ENCODE data around the gene TTC4. TPM values are rescaled to one million over a fixed set of nuclear protein-coding genes. Genes with fewer than 3 reads are reported as not detected.

The TTC4 gene
- total and polyA plus RNA-seq, 2 of the 4 experiments (the other 2 are of a cell fraction): 21.6 to 27.1 TPM

DNA sequence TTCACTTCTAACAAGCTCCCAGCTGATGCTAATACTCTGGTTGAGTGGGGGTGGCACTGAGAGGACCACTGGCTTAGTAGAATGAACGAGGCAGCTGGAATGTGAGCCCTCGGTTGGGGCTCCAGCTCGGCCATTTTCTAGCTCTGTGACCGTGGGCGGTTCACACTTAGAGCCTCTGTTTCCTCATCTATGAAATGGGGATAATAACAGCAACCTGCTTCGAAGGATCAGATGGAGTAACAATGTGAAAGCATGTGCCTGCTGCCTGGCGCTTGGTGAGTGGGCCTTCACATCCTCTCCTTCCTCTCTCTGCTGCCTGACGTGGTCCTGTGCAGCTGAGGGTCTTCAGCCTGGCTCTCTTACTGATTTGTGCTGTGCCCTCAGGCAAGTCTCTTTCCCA, 20.9 kb upstream of the TTC4 start:
- no peak overlapping the region for H2BK20ac ChIP-seq (ENCODE audit: low read depth, low read length)
- POLR2A ChIA-PET (ENCODE audit: unreplicated experiment): no interaction called here
- no peak overlapping the region for H3K9ac ChIP-seq (ENCODE audit: low read depth, low read length)
- intact Hi-C loops (cut with micrococcal nuclease) (no loop called here), in situ Hi-C loops (cut with MboI; ENCODE audit: low sequenced_read_pairs) (no loop called here), dilution Hi-C loops (cut with HindIII; ENCODE audit: low sequenced_read_pairs, unreplicated experiment) (no loop called here)
- no peak overlapping the region for H2BK15ac ChIP-seq (ENCODE audit: low read depth, low read length)
- ATAC-seq (ENCODE audit: low read depth): no peak
- no peak overlapping the region for H3K27ac ChIP-seq (ENCODE audit: insufficient read depth, low read length)
- no peaks in the 10 kb centered on the region for H4K20me1 ChIP-seq (ENCODE audit: insufficient read depth, low read length)
- no peaks in the 10 kb centered on the region for H3K9me3 ChIP-seq (ENCODE audit: control insufficient read depth, insufficient read depth, low read length)
- no peak overlapping the region for H2AK5ac ChIP-seq (ENCODE audit: low read depth, low read length)
- no peak overlapping the region for H3K23ac ChIP-seq (ENCODE audit: low read depth, low read length)
- H2AFZ ChIP-seq (replicated peaks; ENCODE audit: low read length, poor library complexity): no peak overlapping the region
- no peak overlapping the region for H3K4me3 ChIP-seq (ENCODE audit: insufficient read depth, low read depth, low read length)
- no peak overlapping the region for H2BK120ac ChIP-seq (ENCODE audit: low read depth, low read length)
- 64% methylated on average over 3 of the region's 8 CpGs; no CpG with 5 or more reads in 1 of the 2 experiments for WGBS, 2 experiments (ENCODE audit: extremely low coverage in 2 of 2, insufficient read length in 1 of 2)
- H3K4ac ChIP-seq (ENCODE audit: low read depth, low read length): no peak overlapping the region
- H2AK9ac ChIP-seq (replicated peaks; ENCODE audit: low read depth, low read length, poor library complexity): no peak overlapping the region
- no peak for DNase-seq
- H2BK5ac ChIP-seq (ENCODE audit: low read depth, low read length, poor library complexity, severe bottlenecking): no peak overlapping the region
- no peak for TF ChIP-seq BHLHE40 (IDR thresholded peaks at IDR 0.05; ENCODE audit: low read depth, low read length)
- TF ChIP-seq RCOR1 (IDR thresholded peaks at IDR 0.05; ENCODE audit: insufficient replicate concordance, low read length): no peak
- TF ChIP-seq, protein P1, sequence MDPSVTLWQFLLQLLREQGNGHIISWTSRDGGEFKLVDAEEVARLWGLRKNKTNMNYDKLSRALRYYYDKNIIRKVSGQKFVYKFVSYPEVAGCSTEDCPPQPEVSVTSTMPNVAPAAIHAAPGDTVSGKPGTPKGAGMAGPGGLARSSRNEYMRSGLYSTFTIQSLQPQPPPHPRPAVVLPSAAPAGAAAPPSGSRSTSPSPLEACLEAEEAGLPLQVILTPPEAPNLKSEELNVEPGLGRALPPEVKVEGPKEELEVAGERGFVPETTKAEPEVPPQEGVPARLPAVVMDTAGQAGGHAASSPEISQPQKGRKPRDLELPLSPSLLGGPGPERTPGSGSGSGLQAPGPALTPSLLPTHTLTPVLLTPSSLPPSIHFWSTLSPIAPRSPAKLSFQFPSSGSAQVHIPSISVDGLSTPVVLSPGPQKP (IDR thresholded peaks at IDR 0.05; ENCODE audit: borderline replicate concordance, low read depth, low read length): no peak
- no peak for TF ChIP-seq RFX5 (IDR thresholded peaks at IDR 0.05; ENCODE audit: low read depth, low read length)
- TF ChIP-seq, protein P2, sequence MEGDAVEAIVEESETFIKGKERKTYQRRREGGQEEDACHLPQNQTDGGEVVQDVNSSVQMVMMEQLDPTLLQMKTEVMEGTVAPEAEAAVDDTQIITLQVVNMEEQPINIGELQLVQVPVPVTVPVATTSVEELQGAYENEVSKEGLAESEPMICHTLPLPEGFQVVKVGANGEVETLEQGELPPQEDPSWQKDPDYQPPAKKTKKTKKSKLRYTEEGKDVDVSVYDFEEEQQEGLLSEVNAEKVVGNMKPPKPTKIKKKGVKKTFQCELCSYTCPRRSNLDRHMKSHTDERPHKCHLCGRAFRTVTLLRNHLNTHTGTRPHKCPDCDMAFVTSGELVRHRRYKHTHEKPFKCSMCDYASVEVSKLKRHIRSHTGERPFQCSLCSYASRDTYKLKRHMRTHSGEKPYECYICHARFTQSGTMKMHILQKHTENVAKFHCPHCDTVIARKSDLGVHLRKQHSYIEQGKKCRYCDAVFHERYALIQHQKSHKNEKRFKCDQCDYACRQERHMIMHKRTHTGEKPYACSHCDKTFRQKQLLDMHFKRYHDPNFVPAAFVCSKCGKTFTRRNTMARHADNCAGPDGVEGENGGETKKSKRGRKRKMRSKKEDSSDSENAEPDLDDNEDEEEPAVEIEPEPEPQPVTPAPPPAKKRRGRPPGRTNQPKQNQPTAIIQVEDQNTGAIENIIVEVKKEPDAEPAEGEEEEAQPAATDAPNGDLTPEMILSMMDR (conservative IDR thresholded peaks at IDR 0.05; ENCODE audit: low read depth, low read length): no peak
- no peak for TF ChIP-seq FOS (IDR thresholded peaks at IDR 0.05; ENCODE audit: low read depth, low read length)
- TF ChIP-seq POLR2A (IDR thresholded peaks at IDR 0.05; ENCODE audit: low read depth, low read length): no peak
- TF ChIP-seq RAD21 (IDR thresholded peaks at IDR 0.05; ENCODE audit: low read length): no peak
- TF ChIP-seq SMC3 (IDR thresholded peaks at IDR 0.05; ENCODE audit: low read depth, low read length): no peak
- no peak for TF ChIP-seq CHD1 (IDR thresholded peaks at IDR 0.05; ENCODE audit: low read depth, low read length)
- TF ChIP-seq NFE2L2 (IDR thresholded peaks at IDR 0.05; ENCODE audit: low read depth, low read length): no peak
- TF ChIP-seq MXI1 (IDR thresholded peaks at IDR 0.05; ENCODE audit: borderline replicate concordance, low read depth, low read length): no peak
- TF ChIP-seq, protein P3, sequence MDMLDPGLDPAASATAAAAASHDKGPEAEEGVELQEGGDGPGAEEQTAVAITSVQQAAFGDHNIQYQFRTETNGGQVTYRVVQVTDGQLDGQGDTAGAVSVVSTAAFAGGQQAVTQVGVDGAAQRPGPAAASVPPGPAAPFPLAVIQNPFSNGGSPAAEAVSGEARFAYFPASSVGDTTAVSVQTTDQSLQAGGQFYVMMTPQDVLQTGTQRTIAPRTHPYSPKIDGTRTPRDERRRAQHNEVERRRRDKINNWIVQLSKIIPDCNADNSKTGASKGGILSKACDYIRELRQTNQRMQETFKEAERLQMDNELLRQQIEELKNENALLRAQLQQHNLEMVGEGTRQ (IDR thresholded peaks at IDR 0.05; ENCODE audit: low read depth, low read length): no peak
- TF ChIP-seq MAFK (IDR thresholded peaks at IDR 0.05; ENCODE audit: low read depth, low read length): no peak
- no peak for TF ChIP-seq MAZ (IDR thresholded peaks at IDR 0.05; ENCODE audit: borderline replicate concordance, low read depth, low read length)
- no peaks in the 10 kb centered on the region for H3K36me3 ChIP-seq (ENCODE audit: control insufficient read depth, insufficient read depth, low read length)
- CTCF ChIA-PET: no interaction called here
- H3K56ac ChIP-seq (ENCODE audit: extremely low read depth, insufficient read depth, low read length): no peak overlapping the region
- no peaks in the 10 kb centered on the region for H3K79me1 ChIP-seq (ENCODE audit: low read depth in 1 of 2, low read length in 2 of 2)
- H3K18ac ChIP-seq (ENCODE audit: low read depth, low read length): no peak overlapping the region
- H4K91ac ChIP-seq (ENCODE audit: insufficient read depth, low read depth, low read length): no peak overlapping the region
- no peaks in the 10 kb centered on the region for H3K4me1 ChIP-seq (ENCODE audit: control insufficient read depth, insufficient read depth, low read length)
- peaks cover 43% of the 10 kb centered on the region for H3K27me3 ChIP-seq (ENCODE audit: control insufficient read depth, insufficient read depth, low read length)
- no peak overlapping the region for H4K8ac ChIP-seq (ENCODE audit: low read depth in 2 of 2, low read length in 2 of 2)
- no peak overlapping the region for H3K14ac ChIP-seq (replicated peaks; ENCODE audit: low read depth, low read length)
- no peaks in the 10 kb centered on the region for H3K9me1 ChIP-seq (ENCODE audit: insufficient read depth, low read length)
- H3K4me2 ChIP-seq (ENCODE audit: low read depth, low read length): no peak overlapping the region
- H4K5ac ChIP-seq (ENCODE audit: low read depth, low read length): no peak overlapping the region
- BruUV-seq (replicated peaks): no TSS peak

Measured in IMR-90 (cell line).